H1 (cell line): ENCODE measurements around the gene SFMBT2. TPM values are rescaled to one million over a fixed set of nuclear protein-coding genes. Genes with fewer than 3 reads are reported as not detected.

ENCODE experiments used
- CTCF ChIA-PET: fragments of 300-600 bp; sonication (Branson Sonifier 250); formaldehyde crosslinking; loops from one replicate; lab custom pipeline; 2021; ENCODE audit not compliant: partially characterized antibody; lab: Charles Lee
- POLR2A ChIA-PET: fragments of 300-600 bp; sonication (Branson Sonifier 250); formaldehyde crosslinking; loops from one replicate; lab custom pipeline; 2021; ENCODE audit warnings: inconsistent platforms; ENCODE audit not compliant: partially characterized antibody; lab: Charles Lee
- DNase-seq, 2 experiments: peaks; one replicate each; pipeline versions ENCODE4 v3.0.0 to v3.0.0-alpha.2; 2010 to 2022; ENCODE audit warnings: low spot score in 2 of 2, low read depth in 1 of 2, mixed read lengths in 1 of 2
- FAIRE-seq: peaks from 2 replicates; lab custom pipeline; 2011; peaks lifted over from hg19 to GRCh38; lab: Jason Lieb, UNC
- H2AFZ ChIP-seq: 2 replicates; pipeline ENCODE4 v1.8.1; 2012; ENCODE audit warnings: low read length, inconsistent platforms
- H2AK5ac ChIP-seq: 2 replicates; pipeline ENCODE4 v1.6.1; 2013; ENCODE audit warnings: low read depth, low read length
- H2BK120ac ChIP-seq: replicated peaks from 2 replicates; pipeline ENCODE3; 2013; ENCODE audit warnings: low read depth, low read length, inconsistent platforms
- H2BK12ac ChIP-seq: 2 replicates; pipeline ENCODE4 v1.6.1; 2013; ENCODE audit warnings: low read depth, low read length
- H2BK15ac ChIP-seq: 2 replicates; pipeline ENCODE4 v1.6.1; 2013; ENCODE audit warnings: low read length
- H2BK20ac ChIP-seq: 2 replicates; pipeline ENCODE4 v1.6.1; 2013; ENCODE audit warnings: low read length
- H2BK5ac ChIP-seq: 2 replicates; pipeline ENCODE4 v1.6.1; 2013; ENCODE audit warnings: low read depth, low read length
- H3K14ac ChIP-seq: 2 replicates; pipeline ENCODE4 v1.6.1; 2013; ENCODE audit warnings: inconsistent platforms; ENCODE audit not compliant: insufficient read length
- H3K18ac ChIP-seq: 2 replicates; pipeline ENCODE4 v1.6.1; 2013; ENCODE audit warnings: low read length; ENCODE audit errors: extremely low read depth
- H3K23ac ChIP-seq: 2 replicates; pipeline ENCODE4 v1.6.1; 2013; ENCODE audit warnings: inconsistent platforms; ENCODE audit not compliant: insufficient read length
- H3K23me2 ChIP-seq: 2 replicates; pipeline ENCODE4 v1.6.1; 2013; ENCODE audit warnings: low read depth, low read length
- H3K27ac ChIP-seq: 2 replicates; pipeline ENCODE4 v1.6.1; 2011; ENCODE audit warnings: low read depth, low read length, inconsistent platforms
- H3K27me3 ChIP-seq, 4 experiments: replicated peaks in 1 of 4; 1 replicate in 1 of 4; 2 replicates in 3 of 4; pipeline versions ENCODE4 v1.6.1 to v1.8.1; 2011 to 2013; ENCODE audit warnings: low read length in 3 of 4, mild to moderate bottlenecking in 3 of 4, inconsistent platforms in 2 of 4, mixed read lengths in 2 of 4, moderate library complexity in 1 of 4; ENCODE audit not compliant: control insufficient read depth in 3 of 4, insufficient read depth in 3 of 4; ENCODE audit errors: extremely low read depth in 1 of 4
- H3K36me3 ChIP-seq, 4 experiments: 2 replicates each; pipeline versions ENCODE4 v1.6.1 to v1.8.1; 2011 to 2013; ENCODE audit warnings: mild to moderate bottlenecking in 4 of 4, low read length in 3 of 4, moderate library complexity in 2 of 4, control low read depth in 1 of 4, inconsistent platforms in 1 of 4; ENCODE audit not compliant: insufficient read depth in 4 of 4, control insufficient read depth in 2 of 4
- H3K4ac ChIP-seq: replicated peaks from 2 replicates; pipeline ENCODE3; 2013; ENCODE audit warnings: low read length, low read depth, mixed read lengths, inconsistent platforms; ENCODE audit not compliant: insufficient read length
- H3K4me1 ChIP-seq, 4 experiments: replicated peaks in 1 of 4; 1 replicate in 1 of 4; 2 replicates in 3 of 4; pipeline versions ENCODE4 v1.6.1 to v1.8.1; 2011 to 2013; ENCODE audit warnings: low read length in 3 of 4, inconsistent platforms in 2 of 4, mixed read lengths in 1 of 4; ENCODE audit not compliant: insufficient read depth in 4 of 4, control insufficient read depth in 3 of 4
- H3K4me2 ChIP-seq, 2 experiments: 2 replicates each; pipeline versions ENCODE4 v1.6.1 to v1.8.1; 2011 to 2013; ENCODE audit warnings: low read depth in 2 of 2, low read length in 2 of 2, control low read depth in 1 of 2, inconsistent platforms in 1 of 2, mild to moderate bottlenecking in 1 of 2; ENCODE audit not compliant: insufficient read depth in 1 of 2
- H3K4me3 ChIP-seq, 4 experiments: fragments of 200-600, 300-600 bp in 1 of 4; sonication (generic), shearing (Covaris generic), sonication (Bioruptor Twin) in 1 of 4; 2 replicates each; pipeline versions ENCODE4 v1.5.1 to v1.8.1; 2011 to 2016; ENCODE audit warnings: low read length in 4 of 4, low read depth in 3 of 4, control low read depth in 2 of 4, inconsistent platforms in 2 of 4, mild to moderate bottlenecking in 2 of 4, mixed read lengths in 1 of 4, moderate library complexity in 1 of 4; ENCODE audit not compliant: insufficient read depth in 2 of 4; ENCODE audit errors: extremely low read depth in 1 of 4
- H3K56ac ChIP-seq: replicated peaks from 2 replicates; pipeline ENCODE3; 2013; ENCODE audit warnings: low read depth, mild to moderate bottlenecking, mixed read lengths, low read length, inconsistent platforms; ENCODE audit not compliant: insufficient read length
- H3K79me1 ChIP-seq: 2 replicates; pipeline ENCODE4 v1.6.1; 2013; ENCODE audit warnings: low read depth, low read length, control low read depth
- H3K79me2 ChIP-seq, 2 experiments: 2 replicates each; pipeline versions ENCODE4 v1.6.1 to v1.8.1; 2012 to 2013; ENCODE audit warnings: low read length in 2 of 2, mild to moderate bottlenecking in 2 of 2, inconsistent platforms in 1 of 2; ENCODE audit not compliant: insufficient read depth in 2 of 2, control insufficient read depth in 1 of 2
- H3K9ac ChIP-seq, 4 experiments: replicated peaks in 1 of 4; 1 replicate in 1 of 4; 2 replicates in 3 of 4; pipeline versions ENCODE4 v1.6.1 to v1.8.1; 2011 to 2013; ENCODE audit warnings: low read depth in 3 of 4, low read length in 3 of 4, control low read depth in 2 of 4, mild to moderate bottlenecking in 2 of 4, moderate library complexity in 2 of 4, inconsistent platforms in 1 of 4; ENCODE audit errors: extremely low read depth in 1 of 4
- H3K9me3 ChIP-seq, 2 experiments: 2 replicates each; pipeline versions ENCODE4 v1.6.1 to v1.8.1; 2012 to 2013; ENCODE audit warnings: mild to moderate bottlenecking in 2 of 2, moderate library complexity in 2 of 2, control low read depth in 1 of 2, inconsistent platforms in 1 of 2, low read depth in 1 of 2, low read length in 1 of 2, mixed read lengths in 1 of 2; ENCODE audit not compliant: insufficient read depth in 2 of 2
- H4K20me1 ChIP-seq, 2 experiments: replicated peaks in 1 of 2; 2 replicates each; pipeline versions ENCODE3 to v1.8.1; 2011 to 2013; ENCODE audit warnings: inconsistent platforms in 2 of 2, low read length in 2 of 2, mild to moderate bottlenecking in 1 of 2; ENCODE audit not compliant: insufficient read depth in 2 of 2, control insufficient read depth in 1 of 2
- H4K5ac ChIP-seq: 2 replicates; pipeline ENCODE4 v1.6.1; 2013; ENCODE audit warnings: low read length, low read depth, mixed read lengths, inconsistent platforms; ENCODE audit not compliant: insufficient read length
- H4K8ac ChIP-seq: 2 replicates; pipeline ENCODE4 v1.8.0; 2013; ENCODE audit warnings: mild to moderate bottlenecking, moderate library complexity, low read length, inconsistent platforms; ENCODE audit not compliant: insufficient read depth; ENCODE audit errors: extremely low read depth
- H4K91ac ChIP-seq: replicated peaks from 2 replicates; pipeline ENCODE3; 2013; ENCODE audit warnings: low read length, mixed read lengths, inconsistent platforms; ENCODE audit not compliant: insufficient read length
- MAFK ChIP-seq: IDR thresholded peaks from 2 replicates; pipeline ENCODE4 v1.6.1; 2012; ENCODE audit warnings: low read depth, mild to moderate bottlenecking, improper control_type of control experiment, low read length
- SRF ChIP-seq: IDR thresholded peaks from 2 replicates; pipeline ENCODE4 v1.6.1; 2011; ENCODE audit warnings: mild to moderate bottlenecking, low read depth, low read length, moderate library complexity
- TCF12 ChIP-seq: IDR thresholded peaks from 2 replicates; pipeline ENCODE4 v1.6.1; 2011; ENCODE audit warnings: low read depth, mild to moderate bottlenecking, low read length
- WGBS, 2 experiments: shearing (Covaris generic) in 1 of 2; methylation state at CpG; one replicate each; pipeline versions ENCODE4 v1.1.6 to v1.1.7; 2013 to 2015; ENCODE audit warnings: low lambda C conversion rate in 2 of 2, mixed read lengths in 2 of 2, inconsistent platforms in 1 of 2, low coverage in 1 of 2, missing lambda C conversion rate in 1 of 2; ENCODE audit not compliant: insufficient replicate concordance in 2 of 2, insufficient coverage in 1 of 2, insufficient read length in 1 of 2; ENCODE audit errors: extremely low coverage in 1 of 2, missing lambda C conversion rate in 1 of 2; 5-methylcytosine and 5-hydroxymethylcytosine counted together
- polyA plus RNA-seq, 7 experiments: library from polyadenylated mRNA; depleted of rRNA in 3 of 7; stranded (reverse) in 5 of 7; unstranded in 2 of 7; fragments of >200 nt in 5 of 7; fragments of 200-250 nt in 2 of 7; gene quantifications; 1 replicate in 5 of 7; 2 replicates in 1 of 7; 4 replicates in 1 of 7; pipeline versions ENCODE4 v1.2.1 to v1.2.3, GENCODE V29; 2011 to 2013; ENCODE audit warnings: missing spikeins in 2 of 7, mixed read lengths in 2 of 7
- total RNA-seq: library from RNA; stranded (reverse); fragmentation: NEBNext Ultra II Directional; extraction: Animal tissue kit (Norgen Biotek cat#: 25700); gene quantifications from 2 replicates; pipeline ENCODE4 v1.2.1, GENCODE V29; 2021

The SFMBT2 gene
- total and polyA plus RNA-seq, 2 of the 8 experiments (the other 6 are each of a cell fraction or from before 2014, with no cell fraction given): 2.9 to 11.0 TPM

DNA sequence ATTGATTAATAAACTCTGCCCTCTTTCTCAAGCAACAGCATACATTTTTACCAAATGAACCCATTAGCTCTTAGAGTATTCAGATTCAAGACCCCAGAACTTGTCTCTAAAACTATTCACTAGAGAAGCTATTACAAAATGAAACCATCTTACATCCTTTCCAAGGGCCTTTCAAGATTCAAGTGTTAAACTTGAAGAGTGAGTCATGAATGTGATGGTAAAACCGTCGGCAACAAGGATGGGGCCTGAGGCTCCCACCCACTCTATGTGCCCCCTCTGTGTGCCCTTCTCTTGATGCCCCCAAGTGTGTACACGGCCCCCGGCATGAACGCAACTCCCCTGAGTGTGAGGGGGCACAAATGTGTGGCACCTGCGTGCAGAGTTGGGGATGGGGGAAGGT, 46.4 kb downstream of the SFMBT2 start:
- H4K91ac ChIP-seq: no peak overlapping the region
- peaks cover 0 to 3% of the 10 kb centered on the region in 2 experiments for H4K20me1 ChIP-seq
- H3K23me2 ChIP-seq: no peaks in the 10 kb centered on the region
- H3K14ac ChIP-seq: no peak overlapping the region
- H2BK15ac ChIP-seq: no peak overlapping the region
- H3K4ac ChIP-seq: no peak overlapping the region
- no peak overlapping the region for H2BK120ac ChIP-seq
- no peak overlapping the region for H3K56ac ChIP-seq
- no peak overlapping the region for H4K8ac ChIP-seq
- H3K9ac ChIP-seq: no peak overlapping the region
- FAIRE-seq: no peak
- peaks cover 11 to 20% of the 10 kb centered on the region in 2 experiments for H3K9me3 ChIP-seq
- H3K23ac ChIP-seq: no peak overlapping the region
- H2AK5ac ChIP-seq: no peak overlapping the region
- 81% methylated on average over 6 of the region's 6 CpGs; no CpG with 5 or more reads in 1 of the 2 experiments for WGBS, 2 experiments
- CTCF ChIA-PET: interaction anchor here (1.7 kb wide), 1 partner anchor 11 kb away, joined by 6 read pairs; no protein-coding TSS in a partner anchor
- H3K36me3 ChIP-seq: peaks cover 4 to 35% (median 15%) of the 10 kb centered on the region in 4 experiments; a peak in 7 of 8 replicates
- H3K27ac ChIP-seq: no peak overlapping the region
- H3K4me3 ChIP-seq: no peak overlapping the region
- no peaks in the 10 kb centered on the region for H3K27me3 ChIP-seq
- H3K18ac ChIP-seq: no peak overlapping the region
- H3K79me2 ChIP-seq: no peaks in the 10 kb centered on the region; a peak in 1 of 4 replicates
- H2AFZ ChIP-seq: no peak overlapping the region
- no peak overlapping the region for H2BK5ac ChIP-seq
- no peak overlapping the region for H2BK20ac ChIP-seq
- no peaks in the 10 kb centered on the region; the same call in 1 of the 2 replicates for H3K79me1 ChIP-seq
- no peak for DNase-seq
- no peak overlapping the region for H4K5ac ChIP-seq
- TF ChIP-seq MAFK: no peak
- TF ChIP-seq TCF12: no peak
- no peak for TF ChIP-seq SRF
- POLR2A ChIA-PET: no interaction called here
- no peak overlapping the region for H2BK12ac ChIP-seq
- no peak overlapping the region for H3K4me2 ChIP-seq
- peaks cover 0 to 2% (median 0%) of the 10 kb centered on the region in 4 experiments; a peak in 2 of 7 replicates for H3K4me1 ChIP-seq
